ENCODE results near the gene NPIPB13.
"Not testable (repeated sequence)": the region's sequence is repeated elsewhere in the genome, so short reads cannot be mapped to it uniquely, and the experiment has no call there.

Gene NPIPB13

GRCh38 chr16:30248379-30248778 lies at the start of gene NPIPB13:
NPIPB13 (minus strand) TSS chr16:30248479; CDS start chr16:30245573, 2,906 bp downstream.
- DNase-seq, result not testable (repeated sequence)

GRCh38 chr16:30282357-30282756 lies 34.1 kb upstream of the NPIPB13 start:
- DNase-seq, result not testable (repeated sequence)

- DNase-seq, result not testable (repeated sequence)
These were observed 30.2 kb upstream of the NPIPB13 start for GRCh38 chr16:30278523-30278922.

GRCh38 chr16:30217082-30217481 lies 31.2 kb downstream of the NPIPB13 start:
- not testable (repeated sequence) for DNase-seq

GRCh38 chr16:30211414-30211813 lies 36.9 kb downstream of the NPIPB13 start:
- DNase-seq, result not testable (repeated sequence)

DNA sequence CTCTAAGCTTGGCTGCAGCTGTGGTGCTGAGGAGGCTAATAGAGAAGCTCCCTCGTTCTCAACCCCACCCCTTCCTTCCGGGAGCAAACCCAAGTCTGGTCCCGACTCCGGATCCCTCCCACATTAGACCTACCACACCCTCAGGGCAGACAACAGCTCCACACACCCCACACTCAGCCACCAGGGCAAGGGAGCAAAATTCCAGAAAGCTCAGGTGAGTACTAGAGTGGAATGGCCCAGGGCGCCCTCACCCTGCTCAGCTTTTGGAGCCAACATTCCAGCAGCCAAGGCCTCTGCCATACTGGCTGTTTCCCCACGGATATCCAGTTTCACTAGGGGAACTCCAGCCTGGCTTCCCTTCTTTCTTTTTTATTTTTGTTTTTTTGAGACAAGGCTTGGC lies 39.2 kb downstream of the NPIPB13 start:
- not testable (repeated sequence) for DNase-seq

GRCh38 chr16:30207063-30207704 lies 41.1 kb downstream of the NPIPB13 start:
- DNase-seq, result not testable (repeated sequence)

DNA sequence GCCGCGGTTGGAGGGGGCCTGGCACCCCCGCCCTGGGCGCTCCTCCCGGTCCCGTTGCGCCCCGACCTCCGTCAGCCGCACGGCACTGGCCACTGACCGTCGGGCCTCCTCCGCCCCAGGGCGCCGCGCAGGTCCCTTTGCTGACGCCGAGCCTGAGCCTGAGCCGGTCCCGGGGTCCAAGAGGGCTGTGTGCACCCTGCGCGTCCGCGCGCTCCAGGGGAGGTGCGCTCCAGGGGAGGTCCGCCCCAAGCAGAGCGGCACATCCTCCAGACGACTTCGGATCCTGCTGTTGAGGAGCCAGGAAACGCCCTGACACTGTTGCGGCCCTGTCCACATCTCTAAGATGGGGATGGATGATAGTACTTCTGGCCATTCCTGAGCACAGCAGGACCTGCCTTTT lies 42.0 kb downstream of the NPIPB13 start:
- DNase-seq, result not testable (repeated sequence)

DNA sequence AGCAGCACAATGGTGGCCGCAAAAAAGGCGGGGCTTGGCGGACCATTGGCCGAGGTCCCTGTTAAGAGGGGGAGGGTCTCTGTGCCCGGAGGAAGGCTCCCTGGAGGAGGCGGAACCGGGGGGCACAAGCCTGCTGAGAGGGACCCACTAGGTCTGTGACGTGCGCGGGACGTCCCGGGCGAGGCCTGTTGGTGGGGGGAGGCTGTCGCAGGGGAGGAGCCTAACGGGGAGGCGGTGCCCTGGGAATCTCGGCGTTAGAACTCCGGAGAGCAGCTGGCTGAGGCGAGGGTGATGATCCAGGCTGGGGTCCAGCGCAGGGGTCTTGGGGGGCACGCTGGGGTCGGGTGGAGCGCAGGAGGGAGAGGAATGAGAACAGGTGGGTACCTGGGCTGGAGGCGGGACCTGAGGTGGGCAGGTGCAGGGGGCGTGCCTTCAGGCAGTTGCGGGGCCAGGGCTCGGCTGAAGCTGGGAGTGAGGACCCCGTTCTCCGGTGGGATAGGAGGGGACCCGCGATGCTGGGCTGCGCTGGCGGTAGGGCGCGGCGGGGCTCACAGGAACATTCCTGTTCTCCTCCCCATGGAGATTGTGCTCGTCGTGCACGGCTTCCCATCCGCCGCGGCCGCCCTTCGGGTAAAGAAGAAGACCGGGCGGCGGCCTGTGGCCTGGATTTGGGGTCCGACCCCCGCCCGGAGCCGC lies 42.6 kb downstream of the NPIPB13 start:
- DNase-seq, result not testable (repeated sequence)

GRCh38 chr16:30199608-30200343 lies 48.5 kb downstream of the NPIPB13 start:
- not testable (repeated sequence) for DNase-seq

DNA sequence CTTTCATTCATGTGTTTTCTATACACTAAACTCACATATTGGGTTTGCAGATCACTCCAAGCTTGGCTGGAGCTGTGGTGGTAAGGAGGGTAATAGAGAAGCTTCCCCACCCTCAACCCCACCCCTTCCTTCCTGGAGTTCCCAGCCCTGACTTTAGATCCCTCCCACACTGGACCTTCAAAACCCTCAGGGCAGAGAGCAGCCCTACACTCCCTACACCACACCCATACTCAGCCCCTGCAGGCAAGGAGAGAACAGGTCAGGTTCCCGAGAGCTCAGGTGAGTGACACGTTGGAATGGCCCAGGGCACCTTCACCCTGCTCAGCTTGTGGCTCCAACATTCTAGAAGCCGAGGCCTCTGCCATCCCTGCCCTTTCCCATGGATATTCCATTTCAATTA lies 49.2 kb downstream of the NPIPB13 start, which contains the start of gene SULT1A3:
TSS of gene SULT1A3 (plus strand) at position 207 of the 400 bp plus-strand sequence. CDS start 1,474 bp downstream, outside the sequence.
- DNase-seq, result not testable (repeated sequence)
